ENCODE results near the gene SDK2.
"Not testable (repeated sequence)": the region's sequence is repeated elsewhere in the genome, so short reads cannot be mapped to it uniquely, and the experiment has no call there.

SDK2 gene

GRCh38 chr17:73369817-73370490 is 274.3 kb downstream of the SDK2 start:
- H3K4me1 ChIP-seq (ENCODE audit: control insufficient read depth, insufficient read depth, low read length); H3K36me3 ChIP-seq (ENCODE audit: control insufficient read depth in 2 of 2, insufficient read depth in 1 of 2, low read length in 2 of 2); H3K27ac ChIP-seq (ENCODE audit: extremely low read depth, low read depth, low read length); H3K4me3 ChIP-seq (ENCODE audit: low read depth, low read length); H3K9me3 ChIP-seq (ENCODE audit: control insufficient read depth, insufficient read depth, low read depth, low read length): not testable (repeated sequence)
- TF ChIP-seq ZNF449 (tag by site-specific recombination; IDR thresholded peaks at IDR 0.05) (peak; percentile 74; the same call in 1 of the 2 replicates), SP7 (tag by site-specific recombination; IDR thresholded peaks at IDR 0.05) (0 out of 2 replicates have a peak, but pooled peaks have one; percentile 18), ZNF654 (tag by site-specific recombination; IDR thresholded peaks at IDR 0.05; ENCODE audit: low read depth) (peak; percentile 92), KLF10 (tag by site-specific recombination; IDR thresholded peaks at IDR 0.05) (0 out of 2 replicates have a peak, but pooled peaks have one; percentile 23), ZSCAN30 (tag by site-specific recombination; IDR thresholded peaks at IDR 0.05) (peak; percentile 93), ZNF423 (tag by site-specific recombination; IDR thresholded peaks at IDR 0.05) (0 out of 2 replicates have a peak, but pooled peaks have one; percentile 35), ZFP69B (tag by site-specific recombination; IDR thresholded peaks at IDR 0.05) (peak; percentile 83), ZNF2 (tag by site-specific recombination; IDR thresholded peaks at IDR 0.05) (peak; percentile 46; the same call in 1 of the 2 replicates), CTCF (tag by site-specific recombination; IDR thresholded peaks at IDR 0.05) (peak; percentile 81)
- ChIA-PET POLR2A (interaction anchor here (0.7 to 1.3 kb wide), 7 partner anchors 59 to 813 kb away, joined by 3 to 11 read pairs (median 3); partner anchors contain the start of gene CDC42EP4), CTCF (interaction anchor here (0.6 to 13.0 kb wide), 70 partner anchors 9 to 830 kb away, joined by 3 to 315 read pairs (median 4); partner anchors contain the start of genes CDC42EP4 and COG1)

DNA sequence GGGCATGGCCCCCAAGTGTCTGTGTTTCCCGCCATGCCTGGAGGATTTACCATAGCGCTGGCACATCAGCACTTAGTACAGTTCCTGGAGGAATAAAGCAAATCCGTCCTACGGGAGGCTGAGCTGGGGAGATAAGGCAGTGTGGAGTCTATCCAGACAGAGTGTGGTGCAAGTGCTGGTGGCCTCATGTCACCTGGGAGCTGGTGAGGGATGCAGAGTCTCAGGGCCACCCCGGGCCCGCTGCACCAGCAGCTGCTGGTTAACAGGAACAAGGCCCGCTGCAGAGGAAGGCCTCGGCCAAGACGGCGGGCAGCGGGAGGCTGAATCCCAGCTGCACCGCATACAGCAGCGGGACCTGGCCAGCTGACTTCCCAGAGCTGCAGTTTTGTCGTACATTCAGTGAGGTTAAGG is 275.1 kb downstream of the SDK2 start:
- TF ChIP-seq HOXD13 (CRISPR knock-in tag; IDR thresholded peaks at IDR 0.05; ENCODE audit: borderline replicate concordance) (no peak), ZNF366 (tag by site-specific recombination; conservative IDR thresholded peaks at IDR 0.05) (no peak), GFI1B (tag by site-specific recombination; IDR thresholded peaks at IDR 0.05) (no peak)
- H3K4me3 ChIP-seq (ENCODE audit: low read depth, low read length) = no peak overlapping the region
- H3K27ac ChIP-seq (ENCODE audit: extremely low read depth, low read depth, low read length) = no peak overlapping the region
- H3K4me1 ChIP-seq (ENCODE audit: control insufficient read depth, insufficient read depth, low read length) = no peaks in the 10 kb centered on the region
- H3K36me3 ChIP-seq (ENCODE audit: control insufficient read depth in 2 of 2, insufficient read depth in 1 of 2, low read length in 2 of 2) = no peaks in the 10 kb centered on the region
- no peaks in the 10 kb centered on the region for H3K9me3 ChIP-seq (ENCODE audit: control insufficient read depth, insufficient read depth, low read depth, low read length)
- ChIA-PET CTCF (interaction anchor here (0.7 to 13.0 kb wide), 25 partner anchors 12 to 830 kb away, joined by 3 to 315 read pairs (median 7); partner anchors contain the start of genes CDC42EP4 and COG1), POLR2A (interaction anchor here (1.2 kb wide), 1 partner anchor 812 kb away, joined by 3 read pairs; no protein-coding TSS in a partner anchor)

DNA sequence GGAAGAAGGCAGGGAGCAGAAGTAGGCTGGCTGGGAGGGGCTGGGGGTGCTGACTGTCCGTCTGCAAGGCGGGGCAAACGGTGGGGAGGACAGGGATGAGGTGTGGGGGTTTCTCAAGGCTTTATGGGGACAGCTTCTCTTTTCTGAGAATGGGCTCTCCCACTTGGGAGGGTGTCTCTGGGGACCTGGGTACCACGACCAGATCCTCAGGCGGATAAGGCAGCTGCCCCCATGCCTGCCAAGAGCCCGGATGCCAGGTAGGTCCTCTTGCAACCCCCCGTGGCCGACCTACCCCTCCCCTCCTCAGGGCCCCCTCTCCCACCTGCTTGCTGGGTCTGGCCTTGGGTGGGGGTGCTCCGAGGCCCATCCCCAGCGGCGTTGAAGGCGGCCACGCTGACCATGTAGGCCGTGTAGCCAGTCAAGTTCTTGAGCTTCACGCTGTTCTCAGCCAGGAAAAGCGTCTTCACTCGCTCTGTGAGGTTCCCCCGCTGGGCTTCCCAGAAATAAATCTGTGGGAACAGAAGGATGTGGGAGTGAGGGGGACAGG is 276.1 kb downstream of the SDK2 start:
- H3K27ac ChIP-seq (ENCODE audit: extremely low read depth, low read depth, low read length) = no peak overlapping the region
- no peak overlapping the region for H3K4me3 ChIP-seq (ENCODE audit: low read depth, low read length)
- CTCF ChIA-PET = interaction anchor here (0.7 to 13.0 kb wide), 6 partner anchors 109 to 643 kb away, joined by 3 to 315 read pairs (median 41); partner anchors contain the start of gene COG1
- POLR2A ChIA-PET = no interaction called here
- H3K36me3 ChIP-seq (ENCODE audit: control insufficient read depth in 2 of 2, insufficient read depth in 1 of 2, low read length in 2 of 2) = no peaks in the 10 kb centered on the region
- no peaks in the 10 kb centered on the region for H3K9me3 ChIP-seq (ENCODE audit: control insufficient read depth, insufficient read depth, low read depth, low read length)
- no peaks in the 10 kb centered on the region for H3K4me1 ChIP-seq (ENCODE audit: control insufficient read depth, insufficient read depth, low read length)
- no peak for TF ChIP-seq TCF7L2 (IDR thresholded peaks at IDR 0.05; ENCODE audit: borderline replicate concordance, low read depth, low read length)
- no peak for TF ChIP-seq ZNF530 (tag by site-specific recombination; IDR thresholded peaks at IDR 0.05; ENCODE audit: low read depth)
- no peak for TF ChIP-seq ZNF157 (tag by site-specific recombination; IDR thresholded peaks at IDR 0.05)
- TF ChIP-seq, protein P1, sequence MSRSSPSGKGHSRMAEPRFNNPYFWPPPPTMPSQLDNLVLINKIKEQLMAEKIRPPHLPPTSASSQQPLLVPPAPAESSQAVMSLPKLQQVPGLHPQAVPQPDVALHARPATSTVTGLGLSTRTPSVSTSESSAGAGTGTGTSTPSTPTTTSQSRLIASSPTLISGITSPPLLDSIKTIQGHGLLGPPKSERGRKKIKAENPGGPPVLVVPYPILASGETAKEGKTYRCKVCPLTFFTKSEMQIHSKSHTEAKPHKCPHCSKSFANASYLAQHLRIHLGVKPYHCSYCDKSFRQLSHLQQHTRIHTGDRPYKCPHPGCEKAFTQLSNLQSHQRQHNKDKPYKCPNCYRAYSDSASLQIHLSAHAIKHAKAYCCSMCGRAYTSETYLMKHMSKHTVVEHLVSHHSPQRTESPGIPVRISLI (tag by site-specific recombination; IDR thresholded peaks at IDR 0.05) = no peak
- TF ChIP-seq ZNF23 (tag by site-specific recombination; IDR thresholded peaks at IDR 0.05; ENCODE audit: borderline replicate concordance) = no peak
- TF ChIP-seq ZNF391 (tag by site-specific recombination; IDR thresholded peaks at IDR 0.05; ENCODE audit: borderline replicate concordance, low read depth) = no peak
- TF ChIP-seq ZNF639 (tag by site-specific recombination; IDR thresholded peaks at IDR 0.05) = no peak
